ENCODE data around the gene ATP10A. TPM values are rescaled to one million over a fixed set of nuclear protein-coding genes. Genes with fewer than 3 reads are reported as not detected.

ATP10A gene
- polyA plus RNA-seq, 3 donors = 0.71 to 3.9 (median 0.92) TPM

DNA sequence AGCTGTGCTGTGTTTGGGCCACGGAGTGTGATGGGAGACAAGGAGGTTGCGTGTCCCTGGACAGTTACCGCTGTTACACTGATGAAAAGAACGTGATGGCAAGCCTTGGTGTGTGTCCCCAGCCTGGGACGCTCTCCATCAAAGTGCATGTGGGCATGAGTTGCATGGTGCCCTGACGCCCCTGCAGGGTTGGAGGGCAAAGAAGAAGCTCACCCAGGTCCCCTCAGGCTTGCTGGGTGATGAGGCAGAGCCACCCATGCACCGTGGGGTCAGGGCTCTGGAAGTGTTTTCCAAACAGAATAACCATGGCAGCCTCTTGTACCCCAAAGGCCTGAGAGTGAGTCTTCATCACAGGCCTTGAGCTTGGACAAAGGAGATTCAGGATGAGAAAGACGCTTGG is 189.2 kb downstream of the ATP10A start:
- Mint-ChIP-seq H3K9me3 (peaks cover 0 to 2% (median 0%) of the 10 kb centered on the region in 7 donors), H3K4me1 (peaks cover 2% of the 10 kb centered on the region), H3K27ac (no peak overlapping the region), H3K36me3 (peaks cover 0 to 6% of the 10 kb centered on the region in 2 donors), H3K27me3 (ENCODE audit: low read depth in 3 of 3) (peaks cover 18 to 33% (median 31%) of the 10 kb centered on the region in 3 donors), H3K4me3 (no peak overlapping the region)
- intact Hi-C loops (cut with micrococcal nuclease) = no loop called here
- 90% methylated on average over 7 of the region's 8 CpGs for WGBS (ENCODE audit: insufficient coverage)
- no peak overlapping the region for H3K27ac ChIP-seq (ENCODE audit: low read depth in 1 of 2, low read length in 2 of 2)
- peaks cover 0 to 4% of the 10 kb centered on the region in 2 donors for H3K36me3 ChIP-seq (replicated peaks in 1 of 2; ENCODE audit: control insufficient read depth in 1 of 2, insufficient read depth in 2 of 2, low read length in 2 of 2)
- H3K79me2 ChIP-seq (ENCODE audit: insufficient read depth, low read length) = no peaks in the 10 kb centered on the region
- no peak overlapping the region for H3K4me2 ChIP-seq (replicated peaks; ENCODE audit: extremely low read depth, low read length, poor library complexity, severe bottlenecking)
- no peaks in the 10 kb centered on the region for H3K9me3 ChIP-seq (replicated peaks in 1 of 2; ENCODE audit: control insufficient read depth in 1 of 2, insufficient read depth in 1 of 2, low read length in 2 of 2)
- no peaks in the 10 kb centered on the region for H4K20me1 ChIP-seq (ENCODE audit: insufficient read depth, low read length)
- TF ChIP-seq, protein P1, sequence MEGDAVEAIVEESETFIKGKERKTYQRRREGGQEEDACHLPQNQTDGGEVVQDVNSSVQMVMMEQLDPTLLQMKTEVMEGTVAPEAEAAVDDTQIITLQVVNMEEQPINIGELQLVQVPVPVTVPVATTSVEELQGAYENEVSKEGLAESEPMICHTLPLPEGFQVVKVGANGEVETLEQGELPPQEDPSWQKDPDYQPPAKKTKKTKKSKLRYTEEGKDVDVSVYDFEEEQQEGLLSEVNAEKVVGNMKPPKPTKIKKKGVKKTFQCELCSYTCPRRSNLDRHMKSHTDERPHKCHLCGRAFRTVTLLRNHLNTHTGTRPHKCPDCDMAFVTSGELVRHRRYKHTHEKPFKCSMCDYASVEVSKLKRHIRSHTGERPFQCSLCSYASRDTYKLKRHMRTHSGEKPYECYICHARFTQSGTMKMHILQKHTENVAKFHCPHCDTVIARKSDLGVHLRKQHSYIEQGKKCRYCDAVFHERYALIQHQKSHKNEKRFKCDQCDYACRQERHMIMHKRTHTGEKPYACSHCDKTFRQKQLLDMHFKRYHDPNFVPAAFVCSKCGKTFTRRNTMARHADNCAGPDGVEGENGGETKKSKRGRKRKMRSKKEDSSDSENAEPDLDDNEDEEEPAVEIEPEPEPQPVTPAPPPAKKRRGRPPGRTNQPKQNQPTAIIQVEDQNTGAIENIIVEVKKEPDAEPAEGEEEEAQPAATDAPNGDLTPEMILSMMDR (IDR thresholded peaks at IDR 0.05) = no peak
- H3K4me3 ChIP-seq (replicated peaks in 1 of 3; ENCODE audit: low read depth in 2 of 3, low read length in 3 of 3) = no peak overlapping the region
- no peak for DNase-seq
- H3K4me1 ChIP-seq (ENCODE audit: control insufficient read depth in 1 of 2, insufficient read depth in 2 of 2, low read length in 2 of 2) = no peaks in the 10 kb centered on the region
- no peak overlapping the region for H2AFZ ChIP-seq (ENCODE audit: insufficient read depth, low read depth, low read length, poor library complexity, severe bottlenecking)
- H3K27me3 ChIP-seq (ENCODE audit: control insufficient read depth in 2 of 2, insufficient read depth in 2 of 2, low read length in 2 of 2) = peaks cover 11 to 24% of the 10 kb centered on the region in 2 donors
- H3K9ac ChIP-seq (ENCODE audit: insufficient read depth, low read length, poor library complexity, severe bottlenecking) = no peak overlapping the region

DNA sequence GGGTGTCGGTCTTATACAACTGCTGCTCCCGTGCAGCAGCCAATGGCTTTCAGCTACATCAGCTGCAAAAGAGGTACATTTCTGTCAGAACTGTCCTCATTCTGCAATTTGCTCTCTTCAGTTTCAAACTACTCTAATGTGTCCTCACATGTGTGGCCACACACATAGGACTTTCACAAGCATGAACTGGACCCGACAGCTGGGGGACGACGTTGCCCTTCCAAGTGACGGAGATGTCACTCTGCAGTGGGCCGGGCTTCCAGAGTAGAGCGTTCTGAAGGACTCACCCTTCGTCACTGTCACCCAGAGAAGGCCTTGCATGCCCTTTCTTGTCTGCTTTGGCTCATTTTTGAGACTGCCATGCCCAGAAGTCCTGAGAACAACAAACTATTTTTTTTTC is 189.8 kb downstream of the ATP10A start:
- 95% methylated on average over 8 of the region's 9 CpGs for WGBS (ENCODE audit: insufficient coverage)
- DNase-seq = no peak
- intact Hi-C loops (cut with micrococcal nuclease) = no loop called here
- Histone ChIP-seq H3K4me3 (replicated peaks in 1 of 3; ENCODE audit: low read depth in 2 of 3, low read length in 3 of 3) (no peak overlapping the region), H3K9me3 (replicated peaks in 1 of 2; ENCODE audit: control insufficient read depth in 1 of 2, insufficient read depth in 1 of 2, low read length in 2 of 2) (no peaks in the 10 kb centered on the region), H3K36me3 (replicated peaks in 1 of 2; ENCODE audit: control insufficient read depth in 1 of 2, insufficient read depth in 2 of 2, low read length in 2 of 2) (peaks cover 0 to 3% of the 10 kb centered on the region in 2 donors), H3K27ac (ENCODE audit: low read depth in 1 of 2, low read length in 2 of 2) (no peak overlapping the region), H2AFZ (ENCODE audit: insufficient read depth, low read depth, low read length, poor library complexity, severe bottlenecking) (no peak overlapping the region), H4K20me1 (ENCODE audit: insufficient read depth, low read length) (no peaks in the 10 kb centered on the region), H3K4me1 (ENCODE audit: control insufficient read depth in 1 of 2, insufficient read depth in 2 of 2, low read length in 2 of 2) (no peaks in the 10 kb centered on the region), H3K4me2 (replicated peaks; ENCODE audit: extremely low read depth, low read length, poor library complexity, severe bottlenecking) (no peak overlapping the region), H3K9ac (ENCODE audit: insufficient read depth, low read length, poor library complexity, severe bottlenecking) (no peak overlapping the region), H3K79me2 (ENCODE audit: insufficient read depth, low read length) (no peaks in the 10 kb centered on the region), H3K27me3 (ENCODE audit: control insufficient read depth in 2 of 2, insufficient read depth in 2 of 2, low read length in 2 of 2) (peaks cover 11 to 25% of the 10 kb centered on the region in 2 donors)
- Mint-ChIP-seq H3K27me3 (ENCODE audit: low read depth in 3 of 3) (peaks cover 18 to 33% (median 31%) of the 10 kb centered on the region in 3 donors), H3K4me3 (no peak overlapping the region), H3K9me3 (peaks cover 0 to 2% (median 0%) of the 10 kb centered on the region in 7 donors), H3K27ac (no peak overlapping the region), H3K36me3 (no peaks in the 10 kb centered on the region), H3K4me1 (peaks cover 2% of the 10 kb centered on the region)
- TF ChIP-seq, protein P1 (IDR thresholded peaks at IDR 0.05) = no peak

Measured in CD14-positive monocyte (primary cell).